Naive thymus-derived CD4-positive, alpha-beta T cell (primary cell): Measurements from ENCODE around the gene RSKR. TPM values are rescaled to one million over a fixed set of nuclear protein-coding genes. Genes with fewer than 3 reads are reported as not detected.

Experiments used
- ATAC-seq: fragments of 150-1000 bp; cut with Tn5 transposase; 2 replicates; pipeline ENCODE4 v1.10.0; 2021; ENCODE audit warnings: mild to moderate bottlenecking, moderate library complexity
- CTCF ChIA-PET: fragments of 350-600 bp; sonication (Branson Sonifier 250); formaldehyde crosslinking; loops from one replicate; lab custom pipeline; 2021; ENCODE audit warnings: antibody characterized with exemption; lab: Charles Lee
- POLR2A ChIA-PET: fragments of 350-600 bp; sonication (Branson Sonifier 250); formaldehyde crosslinking; loops from one replicate; lab custom pipeline; 2021; ENCODE audit warnings: antibody characterized with exemption, inconsistent platforms; lab: Charles Lee
- DNase-seq, 9 donors: peaks; one replicate each; pipeline versions ENCODE4 v3.0.0 to v3.0.0-alpha.2; 2020 to 2022; ENCODE audit warnings: mixed read lengths in 1 of 9
- H3K27ac ChIP-seq: one replicate; pipeline ENCODE4 v1.7.0; 2013; ENCODE audit warnings: mild to moderate bottlenecking, low read depth, low read length, moderate library complexity
- H3K27me3 ChIP-seq, 2 donors: one replicate each; pipeline ENCODE4 v1.7.0; 2013; ENCODE audit warnings: low read length in 2 of 2, mild to moderate bottlenecking in 2 of 2, moderate library complexity in 2 of 2; ENCODE audit not compliant: control insufficient read depth in 2 of 2, insufficient read depth in 2 of 2
- H3K36me3 ChIP-seq, 3 experiments: 1 replicate in 2 of 3; 2 replicates in 1 of 3; pipeline ENCODE4 v1.7.0; 2013; ENCODE audit warnings: low read length in 3 of 3, mild to moderate bottlenecking in 3 of 3, moderate library complexity in 1 of 3; ENCODE audit not compliant: insufficient read depth in 3 of 3, control insufficient read depth in 2 of 3
- H3K4me1 ChIP-seq, 2 donors: one replicate each; pipeline ENCODE4 v1.7.0; 2013; ENCODE audit warnings: low read length in 2 of 2, mild to moderate bottlenecking in 2 of 2, moderate library complexity in 1 of 2; ENCODE audit not compliant: control insufficient read depth in 2 of 2, insufficient read depth in 2 of 2
- H3K4me3 ChIP-seq: 2 replicates; pipeline ENCODE4 v1.7.0; 2013; ENCODE audit warnings: mild to moderate bottlenecking, low read length
- H3K9me3 ChIP-seq, 3 experiments: 1 replicate in 2 of 3; 2 replicates in 1 of 3; pipeline ENCODE4 v1.7.0; 2013; ENCODE audit warnings: low read length in 3 of 3; ENCODE audit not compliant: control insufficient read depth in 2 of 3
- H3K27ac Mint-ChIP-seq, 9 donors: one replicate each; pipeline ENCODE4 v1.8.0; 2020 to 2022; ENCODE audit warnings: mixed read lengths in 9 of 9, mild to moderate bottlenecking in 8 of 9, moderate library complexity in 5 of 9, inconsistent platforms in 2 of 9
- H3K27me3 Mint-ChIP-seq, 5 donors: one replicate each; pipeline ENCODE4 v1.8.0; 2021 to 2022; ENCODE audit warnings: mixed read lengths in 5 of 5, mild to moderate bottlenecking in 1 of 5
- H3K36me3 Mint-ChIP-seq, 5 donors: one replicate each; pipeline ENCODE4 v1.8.0; 2020 to 2022; ENCODE audit warnings: mixed read lengths in 5 of 5, mild to moderate bottlenecking in 3 of 5, inconsistent platforms in 1 of 5
- H3K4me1 Mint-ChIP-seq, 7 donors: one replicate each; pipeline ENCODE4 v1.8.0; 2020 to 2022; ENCODE audit warnings: mixed read lengths in 7 of 7, mild to moderate bottlenecking in 3 of 7, inconsistent platforms in 1 of 7
- H3K4me3 Mint-ChIP-seq, 10 donors: one replicate each; pipeline ENCODE4 v1.8.0; 2020 to 2022; ENCODE audit warnings: mild to moderate bottlenecking in 10 of 10, mixed read lengths in 10 of 10, moderate library complexity in 6 of 10, inconsistent platforms in 2 of 10
- H3K9me3 Mint-ChIP-seq, 11 donors: one replicate each; pipeline ENCODE4 v1.8.0; 2020 to 2022; ENCODE audit warnings: mixed read lengths in 11 of 11, mild to moderate bottlenecking in 4 of 11, inconsistent platforms in 1 of 11, moderate library complexity in 1 of 11
- intact Hi-C, 2 donors: fragments of 100-400 bp; cut with micrococcal nuclease; formaldehyde crosslinking; loops; one replicate each; pipeline ENCODE4 v1.15.1; 2023
- polyA plus RNA-seq, 2 donors: library from polyadenylated mRNA; unstranded; fragments of 300-500 nt; fragmentation: Illumina TruSeq; gene quantifications; one replicate each; pipeline ENCODE4 v1.2.3, GENCODE V29; 2021
- total RNA-seq, 6 experiments: library from RNA in 5 of 6; stranded (reverse) in 5 of 6; gene quantifications; 1 replicate in 5 of 6; 2 replicates in 1 of 6; pipeline ENCODE4 v1.2.3 and lab custom pipeline; 2021 to 2026

Gene RSKR
- total and polyA plus RNA-seq, 7 experiments from 2014 or later: 0.20 to 34.5 (median 26.7) TPM; not detected in 1

DNA sequence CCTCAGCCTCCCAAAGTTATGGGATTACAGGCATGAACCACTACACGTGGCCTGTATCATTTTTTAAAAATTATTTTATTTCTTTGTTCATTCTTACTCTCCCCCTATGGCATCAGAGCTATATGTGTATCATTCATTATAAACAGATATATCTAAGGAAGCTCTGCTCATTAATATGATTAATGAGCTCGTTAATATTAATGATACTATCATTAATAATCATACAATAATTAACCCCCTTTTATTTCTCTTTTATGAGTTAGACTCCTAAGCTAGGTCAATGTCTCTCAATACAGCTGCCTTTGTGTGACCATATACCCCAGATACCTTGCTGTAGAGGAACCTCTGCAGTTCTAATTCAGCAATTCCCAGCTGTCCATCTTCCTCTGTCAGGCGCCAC lies 4.5 kb upstream of the RSKR start:
- Mint-ChIP-seq H3K4me3 (no peak overlapping the region), H3K27me3 (no peaks in the 10 kb centered on the region), H3K36me3 (peaks cover 12 to 67% (median 32%) of the 10 kb centered on the region in 5 donors), H3K9me3 (no peaks in the 10 kb centered on the region), H3K27ac (no peak overlapping the region), H3K4me1 (peaks cover 0 to 9% (median 3%) of the 10 kb centered on the region in 7 donors)
- ATAC-seq (no peak), DNase-seq (no peak)
- intact Hi-C loops: no loop called here
- H3K27me3 ChIP-seq: no peaks in the 10 kb centered on the region
- no peak overlapping the region for H3K4me3 ChIP-seq
- H3K4me1 ChIP-seq: no peaks in the 10 kb centered on the region
- H3K9me3 ChIP-seq: no peaks in the 10 kb centered on the region
- CTCF ChIA-PET: interaction anchor here (0.9 to 1.2 kb wide), 2 partner anchors 16 to 126 kb away, joined by 3 read pairs; no protein-coding TSS in a partner anchor
- H3K27ac ChIP-seq: no peak overlapping the region
- POLR2A ChIA-PET: interaction anchor here (2.1 kb wide), 1 partner anchor 19 kb away, joined by 8 read pairs; the partner anchor contains the start of gene SPAG5
- peaks cover 25 to 96% (median 76%) of the 10 kb centered on the region in 3 experiments for H3K36me3 ChIP-seq

DNA sequence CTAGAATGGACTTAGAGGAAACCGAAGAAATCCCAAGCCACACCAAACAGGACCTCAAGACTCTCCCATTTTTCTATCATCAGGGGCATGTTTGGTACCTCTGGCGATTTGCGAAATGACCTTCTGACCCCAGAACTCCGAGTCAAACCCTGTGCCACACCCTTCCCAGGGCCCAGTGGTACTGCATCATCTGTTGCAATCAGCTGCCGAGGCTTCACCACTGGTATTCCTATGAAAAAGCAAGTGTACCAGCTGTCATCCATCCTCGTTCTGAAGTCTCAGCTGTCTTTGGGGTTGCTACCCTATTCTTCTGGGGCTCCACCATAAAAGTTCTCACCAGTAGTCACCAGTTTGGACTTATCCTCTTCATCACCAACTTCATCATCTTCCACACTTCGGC lies 2.3 kb upstream of the RSKR start:
- Mint-ChIP-seq H3K27me3 (no peaks in the 10 kb centered on the region), H3K9me3 (no peaks in the 10 kb centered on the region), H3K36me3 (peaks cover 8 to 52% (median 25%) of the 10 kb centered on the region in 5 donors), H3K4me3 (no peak overlapping the region), H3K4me1 (peaks cover 6 to 19% (median 10%) of the 10 kb centered on the region in 7 donors), H3K27ac (no peak overlapping the region)
- DNase-seq (no peak), ATAC-seq (no peak)
- no peaks in the 10 kb centered on the region for H3K27me3 ChIP-seq
- H3K27ac ChIP-seq: no peak overlapping the region
- no peak overlapping the region for H3K4me3 ChIP-seq
- H3K36me3 ChIP-seq: peaks cover 25 to 75% (median 59%) of the 10 kb centered on the region in 3 experiments
- intact Hi-C loops: no loop called here
- CTCF ChIA-PET: interaction anchor here (1.1 to 1.3 kb wide), 2 partner anchors 22 to 121 kb away, joined by 3 to 4 read pairs; no protein-coding TSS in a partner anchor
- no peaks in the 10 kb centered on the region for H3K9me3 ChIP-seq
- POLR2A ChIA-PET: interaction anchor here (0.7 to 2.2 kb wide), 3 partner anchors 17 to 115 kb away, joined by 3 to 8 read pairs (median 5); partner anchors contain the start of genes PIGS and SPAG5
- no peaks in the 10 kb centered on the region for H3K4me1 ChIP-seq

DNA sequence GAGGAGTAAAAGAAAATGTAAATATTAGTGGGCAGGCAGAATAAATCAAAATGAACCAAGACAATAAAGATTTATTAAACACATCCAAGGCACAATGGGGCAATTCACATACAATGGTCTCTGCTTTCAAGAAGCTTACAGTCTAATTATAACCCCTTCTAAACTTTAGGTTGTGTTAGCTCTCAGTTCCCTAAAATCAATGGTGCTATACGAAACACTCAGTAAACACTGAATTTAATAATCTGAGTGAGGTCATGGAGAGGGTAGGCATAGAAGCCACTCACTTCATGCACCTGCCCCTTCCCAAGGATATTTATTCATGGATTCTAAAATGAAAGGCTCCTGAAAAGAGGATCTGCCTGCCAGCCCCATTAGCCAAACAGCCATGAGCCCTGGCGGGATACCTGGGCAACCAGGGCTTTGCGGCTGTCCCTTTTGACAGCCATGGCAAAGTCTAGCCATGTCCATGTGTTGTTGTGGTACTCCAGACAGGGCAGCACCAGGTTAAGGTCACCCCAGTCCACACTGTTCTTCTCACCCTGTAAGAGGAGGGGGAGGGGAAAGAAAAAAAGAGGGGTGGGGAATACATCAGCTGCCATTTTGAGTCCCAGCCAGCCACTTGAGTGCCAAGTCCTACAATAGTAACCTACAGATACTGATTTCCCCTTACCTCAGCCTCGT lies 1.4 kb upstream of the RSKR start:
- Mint-ChIP-seq H3K27me3 (no peaks in the 10 kb centered on the region), H3K36me3 (peaks cover 8 to 43% (median 25%) of the 10 kb centered on the region in 5 donors), H3K9me3 (no peaks in the 10 kb centered on the region), H3K27ac (no peak overlapping the region), H3K4me1 (peaks cover 6 to 19% (median 10%) of the 10 kb centered on the region in 7 donors), H3K4me3 (no peak overlapping the region)
- ATAC-seq: no peak
- POLR2A ChIA-PET: interaction anchor here (2.2 kb wide), 1 partner anchor 43 kb away, joined by 5 read pairs; the partner anchor contains the start of gene PIGS
- Histone ChIP-seq H3K27ac (no peak overlapping the region), H3K27me3 (no peaks in the 10 kb centered on the region), H3K4me1 (no peaks in the 10 kb centered on the region), H3K36me3 (peaks cover 24 to 66% (median 51%) of the 10 kb centered on the region in 3 experiments), H3K9me3 (no peaks in the 10 kb centered on the region), H3K4me3 (no peak overlapping the region)
- CTCF ChIA-PET: interaction anchor here (1.1 to 1.3 kb wide), 2 partner anchors 23 to 120 kb away, joined by 3 to 4 read pairs; no protein-coding TSS in a partner anchor
- intact Hi-C loops: no loop called here
- DNase-seq: no peak

DNA sequence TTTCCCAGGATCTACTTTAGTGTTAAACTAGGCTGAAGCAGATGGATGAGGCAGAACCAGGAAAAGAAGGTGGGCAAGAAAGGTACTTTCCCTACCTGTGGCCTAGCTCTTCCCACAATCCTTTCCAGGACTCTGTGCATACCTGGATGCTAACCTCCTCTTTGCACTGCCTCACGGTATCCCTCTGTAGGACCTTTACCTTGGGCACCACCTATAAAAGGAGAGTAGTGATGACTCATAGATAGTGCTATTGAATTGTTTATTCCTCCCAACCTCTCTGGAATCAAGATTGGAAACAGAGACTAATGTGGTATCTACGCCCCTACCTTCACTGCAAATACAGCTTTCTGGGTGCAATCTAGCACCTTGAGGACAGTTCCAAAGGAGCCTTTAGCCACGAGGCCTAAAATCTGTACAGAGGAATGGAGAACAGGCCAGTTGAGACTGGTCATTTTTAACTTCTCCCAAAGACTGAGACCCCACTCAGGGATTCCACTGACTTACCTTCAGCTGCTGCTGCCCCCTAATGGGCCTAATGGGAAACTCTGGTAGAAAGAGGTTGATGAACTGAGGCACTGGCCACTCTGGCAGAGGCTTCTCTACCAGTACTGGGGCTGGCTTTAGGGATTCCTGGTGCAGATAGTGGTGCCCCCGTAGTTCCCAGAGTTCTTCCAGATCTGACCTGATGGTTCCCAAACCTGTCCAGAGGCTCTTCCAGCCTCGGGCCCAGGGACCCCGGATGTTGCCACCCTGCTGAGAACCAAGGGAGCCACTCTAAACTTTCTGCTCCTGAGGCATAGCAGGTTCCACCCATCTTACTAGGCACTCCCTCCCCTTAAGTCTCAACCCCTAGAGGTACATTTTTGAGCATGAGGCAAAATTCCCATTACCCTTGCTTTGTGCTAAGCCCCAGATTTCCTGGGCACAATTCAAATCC lies 781 bp downstream of the RSKR start:
- no peak overlapping the region for H3K27ac ChIP-seq
- H3K27me3 ChIP-seq: no peaks in the 10 kb centered on the region
- no peaks in the 10 kb centered on the region for H3K9me3 ChIP-seq
- peak overlapping the region in 6 of 9 donors; percentile 38 to 75 (median 64) for H3K27ac Mint-ChIP-seq
- H3K9me3 Mint-ChIP-seq: no peaks in the 10 kb centered on the region
- H3K27me3 Mint-ChIP-seq: no peaks in the 10 kb centered on the region
- no peak overlapping the region for H3K4me3 Mint-ChIP-seq
- DNase-seq (peak in 7 of 9 donors; percentile 27 to 45 (median 41)), ATAC-seq (peak; percentile 70)
- H3K36me3 Mint-ChIP-seq: peaks cover 6 to 30% (median 13%) of the 10 kb centered on the region in 5 donors
- H3K4me1 ChIP-seq: no peaks in the 10 kb centered on the region
- ChIA-PET CTCF (interaction anchor here (0.7 to 3.5 kb wide), 10 partner anchors 13 to 120 kb away, joined by 3 to 19 read pairs (median 4); partner anchors contain the start of gene PIGS), POLR2A (interaction anchor here (1.0 to 1.4 kb wide), 2 partner anchors 13 to 41 kb away, joined by 3 to 5 read pairs; partner anchors contain the start of genes PIGS and SPAG5)
- H3K36me3 ChIP-seq: peaks cover 5 to 44% (median 29%) of the 10 kb centered on the region in 3 experiments
- H3K4me1 Mint-ChIP-seq: peaks cover 6 to 19% (median 10%) of the 10 kb centered on the region in 7 donors
- intact Hi-C loops: loop anchor here (1.0 to 5.0 kb wide), 5 partner anchors 14 to 119 kb away; partner anchors contain the start of genes ALDOC (in 1 of the 2) and SPAG5 (in 1 of the 2)
- no peak overlapping the region for H3K4me3 ChIP-seq

DNA sequence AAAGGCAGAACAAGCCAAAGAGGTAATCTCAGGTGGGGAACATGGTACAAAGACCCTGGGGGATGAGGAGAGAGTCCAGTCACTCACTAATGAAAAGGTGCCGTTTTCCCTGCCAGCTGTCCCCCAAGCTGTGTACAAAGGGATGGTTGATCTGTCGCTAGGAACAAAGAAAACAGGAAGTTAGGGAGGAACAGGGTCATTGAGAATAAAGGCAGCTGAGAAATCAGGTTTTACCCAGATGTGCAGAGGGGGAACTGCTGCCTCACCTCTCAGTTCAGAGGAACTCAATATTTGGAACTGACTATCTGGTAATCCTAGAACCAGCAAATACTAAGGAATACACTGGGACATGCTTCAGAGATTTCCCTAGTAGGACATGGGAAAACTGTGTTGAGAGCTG lies 1.5 kb downstream of the RSKR start:
- Histone ChIP-seq H3K4me1 (no peaks in the 10 kb centered on the region), H3K27me3 (no peaks in the 10 kb centered on the region), H3K9me3 (no peaks in the 10 kb centered on the region), H3K27ac (no peak overlapping the region), H3K4me3 (no peak overlapping the region), H3K36me3 (peaks cover 5 to 40% (median 26%) of the 10 kb centered on the region in 3 experiments)
- POLR2A ChIA-PET: interaction anchor here (1.0 to 1.4 kb wide), 2 partner anchors 13 to 41 kb away, joined by 3 to 5 read pairs; partner anchors contain the start of genes PIGS and SPAG5
- intact Hi-C loops: loop anchor here in 1 of 2 donors (5.0 kb wide), 1 partner anchor 35 kb away; the partner anchor contains the start of gene ALDOC
- peaks cover 6 to 19% (median 10%) of the 10 kb centered on the region in 7 donors for H3K4me1 Mint-ChIP-seq
- ATAC-seq (no peak), DNase-seq (no peak)
- peak overlapping the region in 7 of 9 donors; percentile 3 to 84 (median 57) for H3K27ac Mint-ChIP-seq
- peaks cover 5 to 29% (median 13%) of the 10 kb centered on the region in 5 donors for H3K36me3 Mint-ChIP-seq
- H3K9me3 Mint-ChIP-seq: no peaks in the 10 kb centered on the region
- H3K27me3 Mint-ChIP-seq: no peaks in the 10 kb centered on the region
- CTCF ChIA-PET: interaction anchor here (0.7 to 3.5 kb wide), 8 partner anchors 12 to 120 kb away, joined by 3 to 19 read pairs (median 4); partner anchors contain the start of gene PIGS
- no peak overlapping the region for H3K4me3 Mint-ChIP-seq
